Measurements from ENCODE around the gene PLEKHS1.
"Not testable (repeated sequence)": the region's sequence is repeated elsewhere in the genome, so short reads cannot be mapped to it uniquely, and the experiment has no call there.

PLEKHS1 gene

DNA sequence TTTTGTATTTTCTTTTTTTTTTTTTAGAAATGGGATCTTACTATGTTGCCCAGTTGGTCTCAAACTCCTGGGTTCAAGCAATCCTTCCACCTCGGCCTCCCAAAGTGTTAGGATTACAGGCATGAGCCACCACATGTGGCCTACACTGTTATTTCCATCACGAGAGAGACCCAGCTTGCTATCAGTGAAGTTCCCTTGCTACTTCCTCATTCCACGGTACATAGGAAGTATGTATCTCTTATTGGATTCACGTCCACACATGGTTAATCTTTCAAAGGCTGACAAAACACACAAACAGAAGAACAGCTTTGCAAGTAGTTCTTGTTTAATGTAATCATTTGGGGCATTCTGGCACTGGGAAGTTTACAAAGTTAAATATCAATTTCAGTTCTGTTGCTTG is 51.5 kb downstream of the PLEKHS1 start:
- TF ChIP-seq POLR2AphosphoS5 (IDR thresholded peaks at IDR 0.05; ENCODE audit: low read depth) (no peak), SPI1 (IDR thresholded peaks at IDR 0.05; ENCODE audit: borderline replicate concordance, low read depth) (peak; percentile 75; the same call in 1 of the 2 replicates), GABPA (IDR thresholded peaks at IDR 0.05; ENCODE audit: low read depth) (no peak), REST (IDR thresholded peaks at IDR 0.05; ENCODE audit: insufficient replicate concordance, low read depth) (no peak), CTCF (IDR thresholded peaks at IDR 0.05; ENCODE audit: insufficient read depth, low read length) (no peak)
- peak in 1 of 2 experiments; percentile 21 for DNase-seq (ENCODE audit: low read depth in 1 of 2, low spot score in 1 of 2)
- no peaks in the 10 kb centered on the region for H3K27me3 ChIP-seq (ENCODE audit: insufficient read depth, poor library complexity, severe bottlenecking)
- no peak overlapping the region for H3K4me3 ChIP-seq (replicated peaks; ENCODE audit: insufficient read depth, low read length)
- no peak overlapping the region for H3K27ac ChIP-seq (replicated peaks)

GRCh38 chr10:113806503-113806902 is 55.0 kb downstream of the PLEKHS1 start:
- TF ChIP-seq SPI1 (IDR thresholded peaks at IDR 0.05; ENCODE audit: borderline replicate concordance, low read depth) = no peak
- no peak for TF ChIP-seq POLR2AphosphoS5 (IDR thresholded peaks at IDR 0.05; ENCODE audit: low read depth)
- TF ChIP-seq CTCF (IDR thresholded peaks at IDR 0.05; ENCODE audit: insufficient read depth, low read length) = no peak
- TF ChIP-seq REST (IDR thresholded peaks at IDR 0.05; ENCODE audit: insufficient replicate concordance, low read depth) = no peak
- TF ChIP-seq GABPA (IDR thresholded peaks at IDR 0.05; ENCODE audit: low read depth) = no peak
- no peak overlapping the region for H3K27ac ChIP-seq (replicated peaks)
- H3K4me3 ChIP-seq (replicated peaks; ENCODE audit: insufficient read depth, low read length) = no peak overlapping the region
- no peaks in the 10 kb centered on the region for H3K27me3 ChIP-seq (ENCODE audit: insufficient read depth, poor library complexity, severe bottlenecking)
- DNase-seq (ENCODE audit: low read depth in 1 of 2, low spot score in 1 of 2) = no peak

DNA sequence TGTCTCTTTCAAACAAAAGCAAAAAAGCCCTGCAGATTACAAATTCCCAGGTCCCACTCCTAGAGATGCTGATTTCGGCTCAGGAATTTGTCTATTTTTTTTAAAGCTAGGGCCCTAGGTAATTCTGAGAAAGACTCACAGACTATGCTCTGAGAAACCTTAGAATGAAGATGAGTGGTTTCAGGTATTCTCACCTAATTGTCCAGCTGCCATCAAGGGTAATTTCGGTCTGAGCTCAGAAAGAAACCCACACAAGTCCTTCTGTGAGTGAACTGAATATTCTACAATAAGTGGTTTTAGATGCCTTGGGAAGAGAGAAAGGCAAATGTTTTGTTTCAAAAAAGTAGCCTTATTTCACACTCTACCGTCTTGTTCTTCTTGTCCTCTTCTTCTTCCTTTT is 56.7 kb downstream of the PLEKHS1 start:
- H3K27ac ChIP-seq (replicated peaks) = no peak overlapping the region
- H3K27me3 ChIP-seq (ENCODE audit: insufficient read depth, poor library complexity, severe bottlenecking) = no peaks in the 10 kb centered on the region
- no peak overlapping the region for H3K4me3 ChIP-seq (replicated peaks; ENCODE audit: insufficient read depth, low read length)
- no peak for DNase-seq (ENCODE audit: low read depth in 1 of 2, low spot score in 1 of 2)
- TF ChIP-seq SPI1 (IDR thresholded peaks at IDR 0.05; ENCODE audit: borderline replicate concordance, low read depth) (no peak), GABPA (IDR thresholded peaks at IDR 0.05; ENCODE audit: low read depth) (no peak), CTCF (IDR thresholded peaks at IDR 0.05; ENCODE audit: insufficient read depth, low read length) (no peak), REST (IDR thresholded peaks at IDR 0.05; ENCODE audit: insufficient replicate concordance, low read depth) (no peak), POLR2AphosphoS5 (IDR thresholded peaks at IDR 0.05; ENCODE audit: low read depth) (no peak)

DNA sequence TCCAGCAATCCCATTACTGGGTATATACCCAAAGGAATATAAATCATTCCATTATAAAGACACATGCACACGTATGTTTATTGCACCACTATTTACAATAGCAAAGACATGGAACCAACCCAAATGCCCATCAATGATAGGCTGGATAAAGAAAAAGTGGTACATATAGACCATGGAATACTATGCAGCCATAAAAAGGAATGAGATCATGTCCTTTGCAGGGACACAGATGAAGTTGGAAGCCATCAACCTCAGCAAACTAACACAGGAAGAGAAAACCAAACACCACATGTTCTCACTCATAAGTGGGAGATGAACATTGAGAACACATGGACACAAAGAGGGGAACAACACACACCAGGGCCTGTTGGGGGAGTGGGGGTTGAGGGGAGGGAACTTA is 63.2 kb downstream of the PLEKHS1 start:
- not testable (repeated sequence) for H3K27me3 ChIP-seq (ENCODE audit: insufficient read depth, poor library complexity, severe bottlenecking); DNase-seq (ENCODE audit: low read depth in 1 of 2, low spot score in 1 of 2); H3K4me3 ChIP-seq (replicated peaks; ENCODE audit: insufficient read depth, low read length); H3K27ac ChIP-seq (replicated peaks)

Measured in HL-60 (cell line).